ENCODE data around the gene RAP1GAP2.
"Not testable (repeated sequence)": the region's sequence is repeated elsewhere in the genome, so short reads cannot be mapped to it uniquely, and the experiment has no call there.

RAP1GAP2 gene

DNA sequence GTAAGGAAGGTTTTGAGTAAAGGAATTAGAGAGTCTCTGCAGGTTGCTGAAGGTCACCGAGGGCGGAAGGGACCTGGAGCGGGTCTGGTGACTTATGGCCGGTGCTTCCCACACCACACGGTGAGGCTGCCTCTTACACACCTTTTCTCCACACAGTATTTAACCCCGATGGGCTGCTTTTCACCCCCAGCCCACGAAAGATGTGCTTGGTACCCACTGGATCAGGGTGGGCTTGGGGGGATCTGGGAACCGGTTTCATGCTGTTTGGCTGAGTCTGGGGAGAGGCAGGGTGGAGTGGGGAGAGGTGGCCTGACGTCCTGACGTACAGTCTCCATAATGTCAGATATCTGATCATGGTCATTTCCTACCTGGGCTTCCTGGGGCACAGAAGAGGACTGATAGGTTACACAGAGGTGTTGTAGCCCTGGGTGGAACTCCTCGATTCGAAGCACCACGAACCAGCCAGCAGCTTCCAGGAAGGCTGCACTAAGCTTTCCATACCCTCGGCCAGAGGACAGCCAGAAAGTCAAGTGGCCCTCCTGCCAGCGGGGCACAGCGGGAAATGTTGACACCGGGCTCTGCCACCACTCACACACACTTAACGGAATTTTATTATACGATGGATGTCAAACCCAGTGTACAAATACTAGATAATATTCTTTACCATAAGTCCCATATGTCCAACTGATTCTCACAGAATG lies 233.1 kb downstream of the RAP1GAP2 start:
- no peak for DNase-seq

DNA sequence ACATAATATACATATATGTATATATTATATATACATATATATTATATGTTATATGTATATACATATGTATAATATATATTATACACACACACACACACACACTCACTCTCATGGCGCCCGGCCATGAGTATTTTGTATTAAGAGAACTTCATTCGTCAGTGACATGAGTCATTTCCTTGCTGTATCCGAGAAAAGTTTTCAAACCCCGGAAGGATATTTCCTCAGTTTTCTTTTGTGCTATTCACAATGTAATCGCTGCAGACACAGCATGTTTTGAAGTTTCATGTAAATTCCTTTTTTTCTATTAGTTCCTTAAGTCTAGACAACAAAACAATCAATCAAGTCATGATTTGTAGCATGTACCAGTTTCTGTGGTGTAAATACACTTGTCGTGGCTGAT lies 233.9 kb downstream of the RAP1GAP2 start:
- peak; percentile 65 for DNase-seq

DNA sequence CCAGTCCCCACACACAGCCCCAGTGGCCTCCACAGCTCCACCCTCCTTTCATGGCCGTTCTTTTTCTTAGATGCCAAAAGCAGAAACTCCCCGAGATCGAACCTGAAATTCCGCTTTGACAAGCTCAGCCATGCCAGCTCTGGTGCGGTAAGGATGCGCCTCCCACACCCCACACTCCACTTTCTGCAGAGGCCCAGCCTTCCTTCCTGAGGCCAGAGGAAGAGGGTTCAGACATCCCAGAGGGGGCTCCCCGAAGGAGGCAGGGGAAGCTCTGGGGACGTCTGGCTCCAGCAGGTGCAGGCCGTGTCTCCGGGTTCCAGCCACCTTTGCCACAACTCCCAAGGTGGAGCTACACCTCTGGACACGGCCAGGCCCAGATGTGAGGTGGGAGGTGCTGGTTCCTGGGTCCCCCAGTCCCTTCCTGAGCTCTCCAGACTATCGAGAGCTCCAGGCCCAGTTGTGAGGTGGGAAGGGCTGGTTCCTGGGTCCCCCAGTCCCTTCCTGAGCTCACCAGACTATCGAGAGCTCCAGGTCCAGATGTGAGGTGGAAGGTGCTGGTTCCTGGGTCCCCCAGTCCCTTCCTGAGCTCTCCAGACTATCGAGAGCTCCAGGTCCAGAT lies 234.7 kb downstream of the RAP1GAP2 start:
- DNase-seq: not testable (repeated sequence)

DNA sequence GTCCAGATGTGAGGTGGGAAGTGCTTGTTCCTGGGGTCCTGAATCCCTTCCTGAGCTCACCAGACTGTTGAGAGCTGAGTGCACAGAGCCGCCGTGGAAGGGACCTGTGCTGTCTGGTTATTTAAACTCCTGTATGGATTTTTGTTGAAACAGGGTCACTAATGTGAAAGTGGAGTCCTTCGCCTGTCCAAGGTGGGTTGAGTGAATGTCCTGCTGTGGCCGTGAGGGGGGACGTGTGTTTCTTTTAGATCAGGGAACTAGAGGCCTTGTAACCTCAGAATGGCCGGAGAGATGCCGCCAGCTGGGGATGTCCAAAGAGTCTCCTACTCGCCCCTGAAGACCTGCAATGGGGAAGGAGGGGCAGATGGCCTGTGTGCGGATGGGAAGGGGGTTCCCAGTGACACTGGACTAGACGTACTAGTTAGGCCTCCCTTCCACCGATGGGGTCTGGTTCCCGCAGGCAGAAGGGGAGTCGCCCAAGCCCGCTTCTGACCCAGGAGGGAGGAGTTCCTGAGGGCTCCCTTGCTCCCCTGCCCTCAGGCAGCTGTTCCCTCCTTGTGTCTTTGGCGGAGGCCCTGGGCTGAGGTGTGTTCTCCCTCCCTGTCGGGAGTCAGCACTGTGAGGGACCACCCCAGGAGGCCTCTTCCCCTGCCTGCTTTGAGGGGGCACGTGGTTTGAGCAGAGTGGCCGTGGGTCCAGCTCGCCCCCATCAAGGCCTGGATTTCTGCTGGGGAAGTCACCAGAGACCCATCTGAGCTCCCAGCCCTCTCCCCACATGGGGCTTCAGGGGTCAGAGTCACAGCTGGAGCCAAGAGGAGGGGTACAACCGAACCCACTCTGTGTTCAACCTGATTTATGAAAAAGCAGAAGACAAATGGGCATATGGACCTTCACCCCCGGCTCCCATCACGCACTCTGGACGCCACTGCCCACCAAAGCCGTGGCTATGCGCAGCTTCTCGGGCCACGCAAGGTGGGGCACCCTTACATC lies 236.3 kb downstream of the RAP1GAP2 start:
- no peak for DNase-seq

GRCh38 chr17:3033248-3033640 lies 237.0 kb downstream of the RAP1GAP2 start:
- no peak for DNase-seq

GRCh38 chr17:3033741-3034577 lies 237.7 kb downstream of the RAP1GAP2 start:
- DNase-seq: no peak

DNA sequence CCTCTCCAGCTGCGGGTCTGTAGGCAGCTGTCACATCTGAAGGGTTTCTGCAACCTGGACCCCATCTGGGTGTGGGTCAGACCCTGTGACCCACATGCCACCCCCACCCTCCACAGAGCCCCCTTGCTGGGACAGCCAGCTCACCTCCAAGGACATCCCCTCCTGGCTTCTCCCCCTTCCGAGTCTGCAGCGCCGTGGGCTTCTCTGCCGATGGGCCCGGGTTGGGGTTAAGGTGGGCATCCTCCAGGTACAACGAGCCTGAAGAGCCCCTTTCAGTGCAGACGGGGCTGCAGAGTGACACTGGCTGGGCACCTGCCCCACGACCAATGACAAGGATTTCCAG lies 238.3 kb downstream of the RAP1GAP2 start:
- no peak for DNase-seq

- no peak for DNase-seq
Measured at GRCh38 chr17:3035256-3035967, 239.2 kb downstream of the RAP1GAP2 start.

GRCh38 chr17:3035968-3036280 lies 239.7 kb downstream of the RAP1GAP2 start:
- no peak for DNase-seq

- DNase-seq: no peak
Measured at GRCh38 chr17:3036800-3037199, 240.6 kb downstream of the RAP1GAP2 start.

DNA sequence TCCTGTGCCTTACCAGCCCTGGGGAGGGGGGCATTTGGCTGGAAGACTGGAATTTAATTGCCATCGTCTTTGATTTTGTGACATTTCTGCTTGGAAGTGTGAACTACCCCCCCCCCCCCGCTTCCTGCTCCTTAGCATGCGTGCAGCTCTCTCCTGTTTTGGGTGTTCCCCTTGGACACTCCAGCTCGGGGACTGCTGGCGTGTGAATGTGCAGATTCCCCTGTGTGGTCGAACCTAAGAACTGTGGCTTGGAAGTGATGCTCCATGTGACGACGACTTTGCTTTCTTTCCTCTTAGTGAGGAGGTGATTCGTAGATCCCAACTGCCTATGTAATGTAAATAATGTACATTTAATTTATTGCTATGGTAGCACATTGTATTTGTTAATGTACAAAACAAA lies 241.0 kb downstream of the RAP1GAP2 start:
- DNase-seq: no peak

DNA sequence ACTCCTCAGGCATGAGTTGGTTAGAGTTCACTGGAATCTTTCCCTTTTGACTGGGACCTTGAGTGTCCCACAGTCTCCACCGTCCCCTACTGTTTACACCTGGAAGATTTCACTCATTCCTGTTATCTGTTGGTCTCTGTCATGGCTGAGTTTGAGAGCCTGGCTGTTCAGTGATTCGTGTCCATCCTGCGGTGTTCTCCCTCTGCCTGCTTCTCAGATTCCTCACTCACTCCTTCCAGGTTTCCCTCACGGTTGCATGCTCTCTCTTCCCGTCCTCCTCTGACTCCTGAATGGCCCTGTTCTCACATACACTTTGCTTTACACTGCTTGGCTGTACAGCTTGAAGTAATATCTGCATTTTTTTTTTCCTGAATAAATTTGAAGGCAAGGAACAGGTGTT lies 242.7 kb downstream of the RAP1GAP2 start:
- no peak for DNase-seq

GRCh38 chr17:3039736-3040135 lies 243.5 kb downstream of the RAP1GAP2 start:
- no peak for DNase-seq

- DNase-seq: no peak
Measured at GRCh38 chr17:3040882-3041281, 244.6 kb downstream of the RAP1GAP2 start.

DNA sequence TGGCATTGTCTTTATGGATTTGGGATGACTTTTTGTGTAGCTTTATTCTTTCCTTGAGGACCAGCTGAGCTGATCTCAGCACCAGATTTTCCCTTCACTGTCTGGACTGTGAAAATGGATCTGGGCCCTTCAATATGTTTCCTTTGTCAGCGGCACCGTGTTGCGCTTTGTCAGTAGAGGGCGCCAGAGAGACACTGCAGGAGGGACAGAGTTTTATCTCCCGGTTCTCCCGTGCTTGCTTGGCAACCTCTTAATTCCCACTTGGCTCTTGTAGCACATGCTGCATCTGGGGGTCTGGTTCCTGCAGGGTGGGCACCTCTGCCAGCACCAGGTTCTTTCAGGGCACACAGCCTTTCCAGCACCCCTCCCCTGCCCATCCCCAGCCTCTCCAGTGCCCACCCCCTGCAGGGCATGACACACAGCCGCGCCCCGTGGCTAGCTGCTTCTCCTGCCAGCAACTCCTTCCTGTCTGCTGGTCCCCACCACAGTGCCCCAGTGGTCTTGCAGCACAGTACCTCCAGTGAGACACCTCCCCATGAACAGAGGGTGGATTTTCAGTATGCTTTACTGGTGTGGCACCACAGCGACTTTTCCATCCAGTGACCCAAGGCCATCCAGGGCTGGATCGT lies 247.6 kb downstream of the RAP1GAP2 start:
- no peak for DNase-seq

- DNase-seq: no peak
Measured at GRCh38 chr17:3046753-3047152, 250.5 kb downstream of the RAP1GAP2 start.

DNA sequence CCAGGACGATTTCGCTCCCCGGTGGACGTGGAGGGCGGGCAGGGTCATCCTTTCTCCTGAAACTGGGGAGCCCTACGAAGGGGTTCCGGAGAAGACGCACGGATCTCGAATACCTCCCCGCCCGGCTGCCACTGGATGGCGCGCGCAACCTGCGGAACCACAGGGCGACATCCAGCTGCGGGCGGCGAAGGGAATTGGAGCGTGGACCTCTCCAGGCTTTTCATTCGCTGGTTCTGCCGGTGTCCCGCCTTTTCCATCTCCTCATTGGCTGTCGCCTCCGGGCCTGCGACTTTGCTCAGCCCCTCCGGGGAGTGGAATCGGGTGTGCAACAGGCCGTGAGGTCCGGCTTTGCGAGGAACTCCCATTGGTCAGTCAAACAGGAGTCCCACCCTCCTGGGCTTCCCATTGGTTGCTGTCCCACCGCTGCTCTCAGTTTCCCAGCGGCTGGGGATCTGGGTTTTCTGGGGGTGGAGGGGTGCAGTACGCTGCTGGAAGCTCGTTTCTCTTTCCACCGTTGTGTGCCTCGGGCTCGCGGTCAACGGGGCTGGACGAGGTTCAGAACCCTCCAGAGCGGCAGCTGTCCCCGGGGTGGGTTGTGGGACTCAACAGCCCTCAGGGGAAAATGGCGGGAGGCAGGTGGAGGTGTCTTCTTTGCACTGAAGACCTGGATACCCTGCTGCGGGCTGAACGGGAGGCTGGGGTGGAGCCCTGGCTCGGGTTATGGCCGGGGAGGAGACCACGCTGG lies 252.7 kb downstream of the RAP1GAP2 start:
- DNase-seq: peak; percentile 97

GRCh38 chr17:3049705-3050295 lies 253.6 kb downstream of the RAP1GAP2 start:
- DNase-seq: no peak

DNA sequence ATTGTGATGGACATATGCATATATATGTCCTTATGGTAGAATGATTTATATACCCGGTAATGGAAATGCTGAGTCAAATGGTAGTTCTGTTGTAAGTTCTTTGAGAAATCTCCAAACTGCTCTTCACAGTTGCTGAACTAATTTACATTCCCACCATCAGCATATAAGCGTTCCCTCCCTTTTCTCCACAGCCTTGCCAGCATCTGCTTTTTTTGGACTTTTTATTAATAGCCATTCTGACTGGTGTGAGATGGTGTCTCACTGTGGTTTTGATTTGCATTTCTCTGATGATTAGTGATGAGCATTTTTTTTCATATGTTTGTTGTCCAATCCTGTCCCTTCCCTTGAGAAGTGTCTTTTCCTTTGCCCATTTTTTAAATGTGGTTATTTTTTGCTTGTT lies 258.6 kb downstream of the RAP1GAP2 start:
- DNase-seq: not testable (repeated sequence)

DNA sequence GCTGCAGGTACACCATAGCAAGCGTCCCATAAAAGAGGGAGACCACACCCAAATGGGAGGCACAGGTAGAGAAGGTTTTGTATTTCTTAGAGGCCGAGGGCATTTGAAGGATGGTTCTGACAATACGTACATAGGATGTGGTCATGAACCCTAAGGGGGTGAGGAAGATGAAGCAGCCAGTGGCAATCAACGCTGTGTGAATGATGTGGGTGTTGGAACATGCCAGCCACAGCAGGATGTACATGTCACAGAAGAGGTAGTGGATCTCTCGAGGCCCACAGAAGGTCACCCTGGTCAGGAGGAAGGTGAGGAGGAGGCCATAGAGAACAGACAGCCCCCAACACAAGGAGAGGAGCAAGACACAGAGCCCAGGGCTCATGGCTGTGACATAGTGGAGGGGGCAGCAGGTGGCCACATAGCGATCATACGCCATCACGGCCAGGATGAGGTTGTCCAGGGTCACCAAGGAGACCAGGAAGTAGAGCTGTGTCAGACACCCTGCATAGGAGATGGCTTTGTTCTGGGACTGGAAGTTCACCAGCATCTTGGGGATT lies 266.7 kb downstream of the RAP1GAP2 start:
- not testable (repeated sequence) for DNase-seq

Data from NCI-H226 (cell line).